Upper lobe of left lung (tissue), 6 donors: ENCODE measurements around the gene KCNJ15. TPM values are rescaled to one million over a fixed set of nuclear protein-coding genes. Genes with fewer than 3 reads are reported as not detected.

Experiments used
- ATAC-seq, 2 donors: fragments of 200-7000 bp; cut with Tn5 transposase; one replicate each; pipeline ENCODE4 v1.9.1; 2022; ENCODE audit warnings: mild to moderate bottlenecking in 2 of 2, moderate library complexity in 2 of 2; ENCODE audit not compliant: low FRiP score in 2 of 2
- DNase-seq, 2 donors: peaks; one replicate each; pipeline ENCODE4 v3.0.0-alpha.2; 2019 to 2020
- H3K27ac ChIP-seq, 4 donors: fragments of 200-600 bp; sonication (generic); one replicate each; pipeline ENCODE4 v1.5.1; 2016 to 2019
- H3K27me3 ChIP-seq, 4 donors: fragments of 200-600 bp; sonication (generic); one replicate each; pipeline ENCODE4 v1.5.1; 2017 to 2019
- H3K36me3 ChIP-seq, 4 donors: fragments of 200-600 bp; sonication (generic); one replicate each; pipeline ENCODE4 v1.5.1; 2016 to 2019
- H3K4me1 ChIP-seq, 4 donors: fragments of 200-600 bp; sonication (generic); one replicate each; pipeline ENCODE4 v1.5.1; 2018 to 2019
- H3K4me3 ChIP-seq, 4 donors: fragments of 200-600 bp; sonication (generic); one replicate each; pipeline ENCODE4 v1.5.1; 2017 to 2019; ENCODE audit warnings: mild to moderate bottlenecking in 2 of 4, moderate library complexity in 1 of 4
- H3K9me3 ChIP-seq, 4 donors: fragments of 200-600 bp; sonication (generic); one replicate each; pipeline ENCODE4 v1.5.1; 2018 to 2019
- EP300 ChIP-seq, 4 donors: sonication (generic); formaldehyde crosslinking; IDR thresholded peaks; one replicate each; pipeline ENCODE4 v1.5.1; 2017; ENCODE audit warnings: antibody characterized with exemption in 4 of 4, control low read depth in 2 of 4
- POLR2A ChIP-seq, 4 donors: fragments of 450-650 bp; IDR thresholded peaks; one replicate each; pipeline ENCODE4 v1.5.1; 2016 to 2017; ENCODE audit warnings: antibody characterized with exemption in 4 of 4, mild to moderate bottlenecking in 2 of 4
- POLR2AphosphoS5 ChIP-seq, 2 donors: sonication (generic); formaldehyde crosslinking; IDR thresholded peaks; one replicate each; pipeline ENCODE4 v1.5.1; 2017; ENCODE audit warnings: antibody characterized with exemption in 2 of 2
- WGBS, 2 donors: methylation state at CpG; one replicate each; pipeline ENCODE4 v1.1.5; 2017 to 2018; 5-methylcytosine and 5-hydroxymethylcytosine counted together
- total RNA-seq, 6 donors: library from RNA; depleted of rRNA in 4 of 6; stranded (reverse); fragments of >200 nt in 4 of 6; gene quantifications; one replicate each; pipeline versions ENCODE4 v1.1.0 to v1.2.1, GENCODE V29; 2016 to 2021
- TF ChIP-seq, protein P1 (sequence below), 6 experiments: fragments of 450-650 bp in 4 of 6; fragments of 200-600 bp in 2 of 6; sonication (generic) in 2 of 6; IDR thresholded peaks; one replicate each; pipeline ENCODE4 v1.5.1; 2016 to 2019; ENCODE audit warnings: antibody characterized with exemption in 6 of 6
- donor health status: DM: no; HTN: no; CAD: no; lungs with moderate emphysema.
- donor health status: DM: no; HTN: yes; CAD: no; lungs with severe emphysema.

KCNJ15 gene
- total RNA-seq, 6 donors from 2014 or later, result 17.9 to 93.0 (median 48.6) TPM

DNA sequence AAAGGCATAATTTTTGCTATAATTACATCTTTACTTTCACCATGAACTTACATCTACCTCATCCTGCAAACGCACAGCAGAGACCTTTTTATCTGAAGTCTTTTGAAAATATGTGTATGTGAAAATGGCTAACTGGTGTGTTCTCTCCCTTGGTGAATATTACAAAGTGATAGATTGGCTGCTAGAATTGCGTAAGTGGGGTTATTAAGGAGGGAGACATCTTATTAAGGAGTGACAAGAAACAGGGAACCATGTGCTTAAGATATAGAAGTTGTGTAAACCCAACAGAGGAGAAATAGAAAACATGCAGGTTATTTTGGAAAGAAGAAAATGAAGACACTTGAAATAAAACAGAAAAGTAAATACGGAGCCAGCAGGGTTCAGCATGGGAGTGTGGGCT, 7.8 kb downstream of the KCNJ15 start:
- Histone ChIP-seq H3K9me3 (no peaks in the 10 kb centered on the region), H3K36me3 (no peaks in the 10 kb centered on the region), H3K4me3 (no peak overlapping the region), H3K27me3 (no peaks in the 10 kb centered on the region), H3K4me1 (peaks cover 30 to 76% (median 37%) of the 10 kb centered on the region in 4 donors), H3K27ac (peak overlapping the region in 1 of 4 donors; percentile 8)
- DNase-seq (no peak), ATAC-seq (no peak)
- TF ChIP-seq POLR2AphosphoS5 (IDR thresholded peaks at IDR 0.05) (no peak), EP300 (IDR thresholded peaks at IDR 0.05) (no peak), POLR2A (IDR thresholded peaks at IDR 0.05) (no peak)
- TF ChIP-seq, protein P1, sequence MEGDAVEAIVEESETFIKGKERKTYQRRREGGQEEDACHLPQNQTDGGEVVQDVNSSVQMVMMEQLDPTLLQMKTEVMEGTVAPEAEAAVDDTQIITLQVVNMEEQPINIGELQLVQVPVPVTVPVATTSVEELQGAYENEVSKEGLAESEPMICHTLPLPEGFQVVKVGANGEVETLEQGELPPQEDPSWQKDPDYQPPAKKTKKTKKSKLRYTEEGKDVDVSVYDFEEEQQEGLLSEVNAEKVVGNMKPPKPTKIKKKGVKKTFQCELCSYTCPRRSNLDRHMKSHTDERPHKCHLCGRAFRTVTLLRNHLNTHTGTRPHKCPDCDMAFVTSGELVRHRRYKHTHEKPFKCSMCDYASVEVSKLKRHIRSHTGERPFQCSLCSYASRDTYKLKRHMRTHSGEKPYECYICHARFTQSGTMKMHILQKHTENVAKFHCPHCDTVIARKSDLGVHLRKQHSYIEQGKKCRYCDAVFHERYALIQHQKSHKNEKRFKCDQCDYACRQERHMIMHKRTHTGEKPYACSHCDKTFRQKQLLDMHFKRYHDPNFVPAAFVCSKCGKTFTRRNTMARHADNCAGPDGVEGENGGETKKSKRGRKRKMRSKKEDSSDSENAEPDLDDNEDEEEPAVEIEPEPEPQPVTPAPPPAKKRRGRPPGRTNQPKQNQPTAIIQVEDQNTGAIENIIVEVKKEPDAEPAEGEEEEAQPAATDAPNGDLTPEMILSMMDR (IDR thresholded peaks at IDR 0.05), result no peak
- WGBS, 2 donors, result 58 to 72% methylated on average over 3 of the region's 3 CpGs

DNA sequence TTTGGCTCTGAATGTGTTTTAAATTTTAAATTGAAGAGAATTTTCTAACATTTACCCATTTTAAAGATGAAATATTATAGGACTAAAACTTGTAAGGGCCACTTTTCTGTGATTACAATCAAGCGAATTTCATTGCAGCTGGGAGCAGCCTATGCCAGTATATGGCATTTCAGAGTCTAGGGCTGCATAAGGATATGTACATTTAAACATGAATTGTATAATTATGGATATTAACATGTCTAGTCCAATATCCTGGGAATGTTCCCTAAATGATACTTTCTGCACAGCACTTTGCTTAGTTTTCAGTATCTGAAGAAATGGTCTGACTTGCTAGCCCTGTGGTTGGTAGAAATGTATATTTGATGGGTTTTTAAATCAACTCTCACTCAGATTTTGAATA, 8.4 kb downstream of the KCNJ15 start:
- Histone ChIP-seq H3K9me3 (no peaks in the 10 kb centered on the region), H3K36me3 (no peaks in the 10 kb centered on the region), H3K4me3 (no peak overlapping the region), H3K27ac (peak overlapping the region in 2 of 4 donors; percentile 3 to 19), H3K4me1 (peaks cover 28 to 82% (median 43%) of the 10 kb centered on the region in 4 donors), H3K27me3 (no peaks in the 10 kb centered on the region)
- WGBS, 2 donors, result 96 to 97% methylated on average over 1 of the region's 1 CpG
- DNase-seq (no peak), ATAC-seq (no peak)
- no peak for TF ChIP-seq POLR2AphosphoS5 (IDR thresholded peaks at IDR 0.05)
- TF ChIP-seq EP300 (IDR thresholded peaks at IDR 0.05), result no peak
- TF ChIP-seq, protein P1 (IDR thresholded peaks at IDR 0.05), result no peak
- no peak for TF ChIP-seq POLR2A (IDR thresholded peaks at IDR 0.05)

DNA sequence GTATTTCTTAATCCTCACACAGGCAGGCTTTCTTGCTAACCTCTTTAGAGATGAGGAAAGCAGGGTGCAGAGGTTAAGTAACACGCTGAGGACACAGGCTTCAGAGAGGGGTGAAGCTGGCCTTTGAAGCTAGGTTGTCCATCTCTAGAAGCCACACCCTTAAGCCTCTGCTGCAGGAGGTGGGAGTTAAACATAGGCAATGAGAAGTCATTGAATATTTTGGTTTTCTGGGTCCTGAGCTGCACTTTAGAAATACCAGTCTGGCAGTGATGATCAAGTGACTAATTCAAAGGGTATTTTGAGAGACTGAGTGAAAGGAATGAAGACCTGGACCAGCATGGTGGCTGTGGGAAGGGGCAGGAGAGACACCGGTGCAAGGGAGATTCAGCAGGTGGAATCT, 9.9 kb downstream of the KCNJ15 start:
- Histone ChIP-seq H3K27ac (peak overlapping the region in 2 of 4 donors; percentile 66 to 70), H3K9me3 (no peaks in the 10 kb centered on the region), H3K4me3 (no peak overlapping the region), H3K36me3 (no peaks in the 10 kb centered on the region), H3K27me3 (no peaks in the 10 kb centered on the region), H3K4me1 (peaks cover 23 to 68% (median 40%) of the 10 kb centered on the region in 4 donors)
- ATAC-seq, result peak in 1 of 2 donors; percentile 40
- DNase-seq, result no peak
- WGBS, 2 donors, result 70 to 75% methylated on average over 2 of the region's 2 CpGs
- TF ChIP-seq, protein P1 (IDR thresholded peaks at IDR 0.05), result no peak
- TF ChIP-seq EP300 (IDR thresholded peaks at IDR 0.05), result no peak
- no peak for TF ChIP-seq POLR2A (IDR thresholded peaks at IDR 0.05)
- TF ChIP-seq POLR2AphosphoS5 (IDR thresholded peaks at IDR 0.05), result no peak

DNA sequence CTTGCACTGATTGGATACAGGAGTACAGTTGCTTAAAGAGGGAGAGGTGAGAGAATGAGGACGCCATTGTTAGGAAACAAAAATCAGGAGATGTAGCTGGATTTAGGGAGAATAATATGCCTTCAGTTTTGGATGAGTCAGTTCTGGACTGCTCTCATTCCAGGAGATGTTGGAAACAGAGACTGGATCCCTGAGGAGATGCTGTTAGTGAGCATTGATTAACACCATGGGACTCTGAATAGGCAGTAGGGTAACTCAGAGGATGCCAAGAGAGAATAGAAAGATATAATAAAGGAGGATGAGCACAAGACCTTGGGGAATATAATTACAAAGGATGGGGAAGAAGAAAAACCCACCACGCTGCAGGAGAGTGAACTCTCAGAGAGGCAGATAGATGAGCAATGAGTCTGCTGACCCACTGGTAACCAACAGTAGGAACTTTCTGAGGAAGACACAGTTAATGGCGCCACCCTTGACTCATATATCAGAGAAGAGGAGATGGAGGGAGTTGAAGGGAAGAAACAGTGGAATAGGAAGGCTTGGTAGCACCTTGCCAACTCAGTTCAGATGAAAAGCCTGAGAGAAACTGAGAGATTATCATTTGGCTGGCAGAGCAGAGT, 10.5 kb downstream of the KCNJ15 start:
- Histone ChIP-seq H3K9me3 (no peaks in the 10 kb centered on the region), H3K4me3 (no peak overlapping the region), H3K27ac (peak overlapping the region in 2 of 4 donors; percentile 66 to 70), H3K36me3 (no peaks in the 10 kb centered on the region), H3K27me3 (no peaks in the 10 kb centered on the region), H3K4me1 (peaks cover 22 to 66% (median 41%) of the 10 kb centered on the region in 4 donors)
- no peak for DNase-seq
- TF ChIP-seq POLR2AphosphoS5 (IDR thresholded peaks at IDR 0.05) (no peak), POLR2A (IDR thresholded peaks at IDR 0.05) (no peak), EP300 (IDR thresholded peaks at IDR 0.05) (no peak)
- TF ChIP-seq, protein P1 (IDR thresholded peaks at IDR 0.05), result no peak
- no peak for ATAC-seq
- 88 to 90% methylated on average over 3 of the region's 3 CpGs for WGBS, 2 donors
